Osteocyte (in vitro differentiated cells): ENCODE measurements around the gene ADM2. TPM values are rescaled to one million over a fixed set of nuclear protein-coding genes. Genes with fewer than 3 reads are reported as not detected.

Experiments used
- DNase-seq: peaks from one replicate; pipeline ENCODE4 v3.0.0; 2021; ENCODE audit warnings: mixed read lengths; ENCODE audit not compliant: unreplicated experiment; ENCODE audit errors: extremely low spot score
- H3K27ac Mint-ChIP-seq: one replicate; pipeline ENCODE4 v1.8.0; 2021; ENCODE audit warnings: mild to moderate bottlenecking, mixed read lengths; ENCODE audit not compliant: unreplicated experiment
- H3K27me3 Mint-ChIP-seq: one replicate; pipeline ENCODE4 v1.8.0; 2021; ENCODE audit warnings: mixed read lengths; ENCODE audit not compliant: unreplicated experiment
- H3K36me3 Mint-ChIP-seq: one replicate; pipeline ENCODE4 v1.8.0; 2021; ENCODE audit warnings: mixed read lengths; ENCODE audit not compliant: unreplicated experiment
- H3K4me1 Mint-ChIP-seq: one replicate; pipeline ENCODE4 v1.8.0; 2021; ENCODE audit warnings: mixed read lengths; ENCODE audit not compliant: unreplicated experiment
- H3K4me3 Mint-ChIP-seq: one replicate; pipeline ENCODE4 v1.8.0; 2021; ENCODE audit warnings: mild to moderate bottlenecking, moderate library complexity, mixed read lengths; ENCODE audit not compliant: unreplicated experiment
- H3K9me3 Mint-ChIP-seq: one replicate; pipeline ENCODE4 v1.8.0; 2021; ENCODE audit warnings: mixed read lengths; ENCODE audit not compliant: unreplicated experiment
- total RNA-seq: library from RNA; stranded (reverse); gene quantifications from 2 replicates; pipeline ENCODE4 v1.2.1, GENCODE V29; 2021
- TF ChIP-seq, protein P1 (sequence below): fragments of 200-600 bp; sonication (generic); IDR thresholded peaks from 2 replicates; pipeline ENCODE4 v1.5.0; 2021; ENCODE audit warnings: antibody characterized with exemption, mild to moderate bottlenecking, moderate library complexity

ADM2 gene
- total RNA-seq, 1 donor from 2014 or later, result 21.1 TPM

DNA sequence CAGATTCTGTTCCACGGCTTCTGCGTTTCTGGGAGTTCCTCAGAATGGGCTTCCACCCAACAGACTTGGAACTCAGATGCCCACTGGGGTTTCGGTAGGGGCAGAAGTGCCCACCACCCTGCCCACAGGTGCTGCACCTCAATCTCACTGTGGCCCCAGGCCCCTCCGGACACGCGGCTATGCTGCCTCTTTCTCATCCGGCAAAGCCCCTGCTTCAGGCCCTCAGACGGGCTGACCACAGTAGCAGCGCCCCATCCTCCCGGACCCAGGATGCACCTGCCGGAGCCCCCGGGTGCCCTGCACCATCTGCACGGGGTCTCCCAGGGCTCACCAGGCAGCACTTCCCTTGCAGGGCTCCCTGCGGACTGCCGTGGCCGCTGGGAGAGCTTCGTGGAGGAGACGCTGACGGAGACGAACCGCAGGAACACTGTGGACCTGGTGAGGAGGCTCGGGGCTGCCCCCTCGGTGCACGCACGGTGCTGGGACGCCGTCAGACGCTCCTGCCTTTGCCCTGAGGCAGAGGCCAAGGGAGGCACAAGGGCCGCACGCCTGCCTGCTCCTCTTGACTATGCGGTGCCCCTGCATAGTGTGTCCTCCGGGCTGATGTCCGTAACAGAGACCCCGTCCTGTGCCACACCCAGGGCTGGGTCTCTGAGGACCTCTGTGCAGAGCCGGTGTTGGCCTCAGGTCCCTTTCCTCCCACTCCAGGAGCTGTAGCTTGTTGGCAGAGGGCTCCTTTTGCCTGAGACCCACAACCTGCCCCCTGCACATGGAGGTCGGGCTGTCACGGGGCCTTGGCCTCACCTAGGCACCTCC, 45.1 kb upstream of the ADM2 start:
- no peak for DNase-seq
- no peaks in the 10 kb centered on the region for H3K27me3 Mint-ChIP-seq

DNA sequence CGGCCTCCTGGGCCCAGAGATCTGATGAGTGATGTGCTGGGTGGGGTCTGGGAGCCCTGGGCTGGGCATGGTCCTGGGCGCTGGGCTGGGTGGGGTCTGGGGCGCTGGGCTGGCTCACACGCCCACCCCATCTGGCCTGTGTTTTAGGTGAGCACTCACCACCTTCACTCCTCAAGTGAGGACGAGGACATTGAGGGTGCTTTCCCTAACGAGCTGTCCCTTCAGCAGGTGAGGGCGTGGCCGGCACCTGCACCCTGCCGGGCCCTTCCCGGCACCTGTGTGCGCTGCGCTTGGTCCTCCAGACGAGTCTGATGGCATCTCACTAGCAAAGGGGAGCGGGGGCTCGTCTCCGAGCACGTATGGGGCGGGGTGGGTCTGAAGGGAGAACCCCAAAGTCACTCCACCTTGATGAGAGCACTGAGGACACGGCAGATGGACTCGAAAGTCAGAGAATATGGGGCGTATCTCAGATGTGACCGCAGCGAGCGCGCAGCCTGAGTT, 44.5 kb upstream of the ADM2 start:
- Mint-ChIP-seq H3K4me1 (no peaks in the 10 kb centered on the region), H3K9me3 (no peaks in the 10 kb centered on the region), H3K27me3 (no peaks in the 10 kb centered on the region), H3K36me3 (peaks cover 10% of the 10 kb centered on the region), H3K27ac (no peak overlapping the region), H3K4me3 (no peak overlapping the region)
- no peak for DNase-seq
- TF ChIP-seq, protein P1, sequence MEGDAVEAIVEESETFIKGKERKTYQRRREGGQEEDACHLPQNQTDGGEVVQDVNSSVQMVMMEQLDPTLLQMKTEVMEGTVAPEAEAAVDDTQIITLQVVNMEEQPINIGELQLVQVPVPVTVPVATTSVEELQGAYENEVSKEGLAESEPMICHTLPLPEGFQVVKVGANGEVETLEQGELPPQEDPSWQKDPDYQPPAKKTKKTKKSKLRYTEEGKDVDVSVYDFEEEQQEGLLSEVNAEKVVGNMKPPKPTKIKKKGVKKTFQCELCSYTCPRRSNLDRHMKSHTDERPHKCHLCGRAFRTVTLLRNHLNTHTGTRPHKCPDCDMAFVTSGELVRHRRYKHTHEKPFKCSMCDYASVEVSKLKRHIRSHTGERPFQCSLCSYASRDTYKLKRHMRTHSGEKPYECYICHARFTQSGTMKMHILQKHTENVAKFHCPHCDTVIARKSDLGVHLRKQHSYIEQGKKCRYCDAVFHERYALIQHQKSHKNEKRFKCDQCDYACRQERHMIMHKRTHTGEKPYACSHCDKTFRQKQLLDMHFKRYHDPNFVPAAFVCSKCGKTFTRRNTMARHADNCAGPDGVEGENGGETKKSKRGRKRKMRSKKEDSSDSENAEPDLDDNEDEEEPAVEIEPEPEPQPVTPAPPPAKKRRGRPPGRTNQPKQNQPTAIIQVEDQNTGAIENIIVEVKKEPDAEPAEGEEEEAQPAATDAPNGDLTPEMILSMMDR, result no peak

More for the DNA sequence above, 45.1 kb upstream of the ADM2 start:
- TF ChIP-seq, protein P1, result no peak
- Mint-ChIP-seq H3K4me3 (no peak overlapping the region), H3K27ac (no peak overlapping the region), H3K36me3 (peaks cover 13% of the 10 kb centered on the region), H3K9me3 (no peaks in the 10 kb centered on the region), H3K4me1 (no peaks in the 10 kb centered on the region)

DNA sequence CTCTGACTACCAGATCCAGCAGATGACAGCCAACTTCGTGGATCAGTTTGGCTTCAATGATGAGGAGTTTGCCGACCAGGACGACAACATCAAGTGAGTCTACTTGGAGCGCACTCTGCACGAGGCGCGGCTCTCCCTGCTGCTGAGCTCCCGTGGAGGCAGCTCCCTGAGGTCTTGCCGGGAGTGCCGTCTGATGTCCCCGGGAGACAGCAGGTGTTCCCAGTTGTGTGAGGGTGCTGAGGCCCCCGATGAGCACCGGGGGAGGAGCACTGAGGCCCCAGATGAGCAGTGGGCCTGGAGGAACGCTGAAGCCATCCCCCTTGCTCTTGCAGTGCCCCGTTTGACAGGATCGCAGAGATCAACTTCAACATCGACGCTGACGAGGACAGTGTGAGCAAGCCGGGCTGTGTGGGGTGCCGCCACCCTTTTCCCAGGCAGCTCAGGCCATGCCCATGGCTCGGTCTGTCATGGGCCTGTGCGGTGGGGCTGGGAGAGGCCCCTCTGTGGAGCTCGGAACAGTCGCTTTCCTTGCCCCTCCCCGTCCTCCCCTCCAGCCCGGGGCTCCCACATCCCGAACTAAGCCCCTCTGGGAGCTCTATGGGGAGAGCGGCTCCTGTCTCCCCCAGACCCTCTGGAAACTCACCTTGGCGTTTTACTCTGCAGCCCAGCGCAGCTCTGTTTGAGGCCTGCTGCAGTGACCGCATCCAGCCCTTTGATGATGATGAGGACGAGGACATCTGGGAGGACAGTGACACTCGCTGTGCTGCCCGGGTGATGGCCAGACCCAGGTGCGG, 43.6 kb upstream of the ADM2 start:
- Mint-ChIP-seq H3K9me3 (no peaks in the 10 kb centered on the region), H3K4me1 (no peaks in the 10 kb centered on the region), H3K27me3 (no peaks in the 10 kb centered on the region), H3K27ac (no peak overlapping the region), H3K4me3 (no peak overlapping the region), H3K36me3 (peaks cover 11% of the 10 kb centered on the region)
- no peak for DNase-seq
- TF ChIP-seq, protein P1, result no peak

DNA sequence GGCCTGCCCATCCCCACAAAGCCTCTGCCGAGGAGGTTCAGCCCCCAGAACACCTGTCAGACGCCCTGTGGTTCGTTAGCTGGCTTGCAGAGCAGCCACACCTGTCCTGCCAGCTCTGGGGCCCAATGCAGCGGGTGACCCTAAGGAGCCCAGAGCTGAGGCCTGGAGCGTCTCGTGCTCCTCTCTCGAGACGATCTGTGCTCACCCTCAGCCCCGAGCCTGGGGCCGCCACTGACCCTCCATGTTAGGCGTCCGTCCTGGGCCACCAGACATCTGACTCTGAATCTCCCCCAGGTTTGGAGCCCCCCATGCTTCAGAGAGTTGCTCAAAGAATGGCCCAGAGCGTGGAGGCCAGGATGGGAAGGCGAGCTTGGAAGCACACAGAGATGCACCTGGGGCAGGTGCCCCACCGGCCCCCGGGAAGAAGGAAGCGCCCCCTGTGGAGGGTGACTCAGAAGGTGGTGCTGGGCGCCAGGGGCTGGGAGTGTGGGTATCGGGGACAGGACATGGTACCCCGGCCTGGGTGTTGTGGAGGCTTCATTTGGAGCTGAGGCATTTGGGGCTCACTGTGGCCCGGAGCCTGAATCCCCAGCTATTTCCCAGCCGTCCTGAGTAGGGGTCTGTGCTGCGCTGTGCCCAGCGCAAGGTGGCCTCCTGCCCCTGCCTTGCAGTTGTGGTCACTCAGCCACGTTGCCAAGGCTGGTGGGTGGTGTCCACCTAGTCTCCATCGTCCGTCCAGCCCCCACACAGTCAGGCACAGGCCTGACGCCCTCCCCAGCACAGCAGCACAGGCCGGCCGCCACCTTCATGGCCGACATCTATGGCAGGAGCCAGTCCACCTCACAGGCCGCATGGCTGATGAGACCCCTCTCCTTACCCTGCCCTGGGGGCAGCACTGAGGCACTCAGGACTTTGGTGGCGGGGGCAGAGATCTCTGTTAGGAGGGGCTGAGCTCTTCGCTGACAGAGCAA, 42.8 kb upstream of the ADM2 start:
- peaks cover 3% of the 10 kb centered on the region for H3K4me1 Mint-ChIP-seq
- H3K27ac Mint-ChIP-seq, result no peak overlapping the region

More for the DNA sequence above, 42.8 kb upstream of the ADM2 start:
- Mint-ChIP-seq H3K36me3 (peaks cover 11% of the 10 kb centered on the region), H3K27me3 (no peaks in the 10 kb centered on the region), H3K9me3 (no peaks in the 10 kb centered on the region), H3K4me3 (no peak overlapping the region)
- TF ChIP-seq, protein P1, result no peak
- DNase-seq, result no peak
